Measurements from ENCODE around the gene FAM3C. TPM values are rescaled to one million over a fixed set of nuclear protein-coding genes. Genes with fewer than 3 reads are reported as not detected.

The FAM3C gene
- total RNA-seq, 4 donors from 2014 or later = 27.4 to 48.1 (median 31.8) TPM

GRCh38 chr7:121388950-121389349, 7.2 kb downstream of the FAM3C start:
- 77 to 88% methylated on average over 1 of the region's 1 CpG for WGBS, 2 donors (ENCODE audit: low coverage in 1 of 2)

GRCh38 chr7:121385800-121386179, 10.3 kb downstream of the FAM3C start:
- no peak overlapping the region for H3K4me3 ChIP-seq
- H3K4me1 ChIP-seq = peaks cover 0 to 39% (median 2%) of the 10 kb centered on the region in 3 donors
- H3K27ac ChIP-seq = no peak overlapping the region
- H3K9me3 ChIP-seq = no peaks in the 10 kb centered on the region
- no peak for ATAC-seq
- no peaks in the 10 kb centered on the region for H3K36me3 ChIP-seq
- H3K27me3 ChIP-seq = no peaks in the 10 kb centered on the region
- no peak for TF ChIP-seq POLR2AphosphoS5 (IDR thresholded peaks at IDR 0.05)
- no peak for TF ChIP-seq POLR2A (IDR thresholded peaks at IDR 0.05)
- no peak for TF ChIP-seq EP300 (IDR thresholded peaks at IDR 0.05)
- WGBS, 2 donors (ENCODE audit: low coverage in 1 of 2) = 33 to 50% methylated on average over 1 of the region's 1 CpG

More at GRCh38 chr7:121388950-121389349, 7.2 kb downstream of the FAM3C start:
- no peak overlapping the region for H3K4me3 ChIP-seq
- H3K27ac ChIP-seq = no peak overlapping the region
- no peaks in the 10 kb centered on the region for H3K27me3 ChIP-seq
- no peak for ATAC-seq
- H3K36me3 ChIP-seq = no peaks in the 10 kb centered on the region
- no peaks in the 10 kb centered on the region for H3K9me3 ChIP-seq
- peaks cover 0 to 24% (median 2%) of the 10 kb centered on the region in 3 donors for H3K4me1 ChIP-seq
- TF ChIP-seq POLR2AphosphoS5 (IDR thresholded peaks at IDR 0.05) (no peak), EP300 (IDR thresholded peaks at IDR 0.05) (no peak), CTCF (IDR thresholded peaks at IDR 0.05) (no peak), POLR2A (IDR thresholded peaks at IDR 0.05) (no peak)

DNA sequence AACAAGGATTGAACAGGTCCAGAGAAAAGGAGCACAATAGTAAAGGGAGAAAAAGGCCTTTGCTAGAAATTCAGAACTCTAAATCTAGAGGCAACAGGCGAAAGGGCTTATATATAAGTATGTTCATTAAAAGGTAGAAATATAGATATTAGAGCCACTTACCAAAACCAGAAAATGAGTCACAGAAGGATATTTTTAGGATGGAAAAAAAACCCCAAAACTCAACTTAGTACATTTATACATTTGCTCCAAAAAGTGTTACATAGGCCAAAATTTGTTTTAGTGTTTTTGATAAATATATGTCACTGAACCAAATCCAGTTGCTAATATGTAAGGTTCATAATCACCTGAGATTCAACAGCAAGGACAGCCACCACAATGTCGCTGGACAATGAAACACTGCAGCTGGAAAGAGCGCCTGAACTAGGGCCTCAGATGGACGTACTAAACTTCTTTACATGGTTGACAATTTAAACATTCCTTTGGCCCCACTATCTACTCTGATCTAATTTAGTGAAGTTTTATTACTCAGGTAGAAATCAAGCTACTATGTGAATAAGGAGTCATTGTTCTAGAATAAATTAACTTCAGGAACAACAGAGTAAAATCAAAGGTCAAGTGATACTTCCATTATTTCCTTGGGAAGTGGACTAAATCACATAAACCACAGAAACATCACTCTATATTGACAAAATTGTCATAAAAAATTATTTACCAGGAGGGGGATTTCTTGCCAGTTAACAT, 10.9 kb downstream of the FAM3C start:
- TF ChIP-seq POLR2A (IDR thresholded peaks at IDR 0.05) (no peak), POLR2AphosphoS5 (IDR thresholded peaks at IDR 0.05) (no peak), EP300 (IDR thresholded peaks at IDR 0.05) (no peak), CTCF (IDR thresholded peaks at IDR 0.05) (no peak)
- H3K9me3 ChIP-seq = no peaks in the 10 kb centered on the region
- H3K36me3 ChIP-seq = no peaks in the 10 kb centered on the region
- peaks cover 0 to 39% (median 2%) of the 10 kb centered on the region in 3 donors for H3K4me1 ChIP-seq
- WGBS, 2 donors (ENCODE audit: low coverage in 1 of 2) = 88 to 89% methylated on average over 4 of the region's 4 CpGs
- no peak overlapping the region for H3K27ac ChIP-seq
- no peak overlapping the region for H3K4me3 ChIP-seq
- no peaks in the 10 kb centered on the region for H3K27me3 ChIP-seq
- ATAC-seq = no peak

- no peak for ATAC-seq
- H3K27me3 ChIP-seq = no peaks in the 10 kb centered on the region
- no peaks in the 10 kb centered on the region for H3K9me3 ChIP-seq
- 71 to 88% methylated on average over 2 of the region's 2 CpGs for WGBS, 2 donors (ENCODE audit: low coverage in 1 of 2)
- H3K4me1 ChIP-seq = peaks cover 0 to 39% (median 2%) of the 10 kb centered on the region in 3 donors
- H3K36me3 ChIP-seq = no peaks in the 10 kb centered on the region
- H3K27ac ChIP-seq = no peak overlapping the region
- H3K4me3 ChIP-seq = no peak overlapping the region
- TF ChIP-seq POLR2AphosphoS5 (IDR thresholded peaks at IDR 0.05) (no peak), CTCF (IDR thresholded peaks at IDR 0.05) (no peak), POLR2A (IDR thresholded peaks at IDR 0.05) (no peak), EP300 (IDR thresholded peaks at IDR 0.05) (no peak)
Measured at GRCh38 chr7:121384265-121384664, 11.8 kb downstream of the FAM3C start.

- Histone ChIP-seq H3K36me3 (peaks cover 0 to 4% of the 10 kb centered on the region in 2 donors), H3K4me1 (peaks cover 0 to 39% (median 2%) of the 10 kb centered on the region in 3 donors), H3K27me3 (no peaks in the 10 kb centered on the region), H3K4me3 (no peak overlapping the region), H3K27ac (no peak overlapping the region), H3K9me3 (no peaks in the 10 kb centered on the region)
- no peak for TF ChIP-seq CTCF (IDR thresholded peaks at IDR 0.05)
- TF ChIP-seq EP300 (IDR thresholded peaks at IDR 0.05) = no peak
- no peak for TF ChIP-seq POLR2A (IDR thresholded peaks at IDR 0.05)
- no peak for TF ChIP-seq POLR2AphosphoS5 (IDR thresholded peaks at IDR 0.05)
- WGBS, 2 donors (ENCODE audit: low coverage in 1 of 2) = 84 to 90% methylated on average over 2 of the region's 2 CpGs
- no peak for ATAC-seq
Measured at GRCh38 chr7:121383235-121383910, 12.7 kb downstream of the FAM3C start.

All from gastroesophageal sphincter (tissue), 4 donors.